HUDEP-2 (cell line): Measurements from ENCODE around the gene FAM167B.
"Not testable (repeated sequence)": the region's sequence is repeated elsewhere in the genome, so short reads cannot be mapped to it uniquely, and the experiment has no call there.

Experiments used
- DNase-seq, 76 experiments: peaks; one replicate each; lab custom pipeline; 2025; ENCODE audit not compliant: unreplicated experiment in 76 of 76; lab: John Stamatoyannopoulos, UW

The FAM167B gene

GRCh38 chr1:32291708-32292538 is 44.9 kb downstream of the FAM167B start, which contains the start of gene HDAC1:
Gene HDAC1 (plus strand): TSS chr1:32292083. CDS start chr1:32292170, 87 bp downstream.
- DNase-seq, result peak; percentile 80 to 99 (median 97)

DNA sequence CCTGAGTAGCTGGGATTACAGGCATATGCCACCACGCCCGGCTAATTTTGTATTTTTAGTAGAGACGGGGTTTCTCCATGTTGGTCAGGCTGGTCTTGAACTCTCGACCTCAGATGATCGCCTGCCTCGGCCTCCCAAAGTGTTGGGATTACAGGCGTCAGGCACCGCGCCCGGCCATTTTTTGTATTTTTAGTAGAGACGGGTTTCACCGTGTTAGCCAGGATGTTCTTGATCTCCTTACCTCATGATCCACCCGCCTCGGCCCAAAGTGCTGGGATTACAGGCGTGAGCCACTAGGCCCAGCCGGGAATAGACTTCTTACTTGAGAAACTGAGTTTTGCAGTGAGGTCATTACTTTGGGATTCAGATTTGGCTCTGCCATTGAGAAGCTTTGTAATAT is 51.2 kb downstream of the FAM167B start:
- not testable (repeated sequence) for DNase-seq
